K562 (cell line): ENCODE measurements around the gene ELF1. TPM values are rescaled to one million over a fixed set of nuclear protein-coding genes. Genes with fewer than 3 reads are reported as not detected.
A peak's percentile ranks its signal among the peaks of the same experiment; 100 is the strongest.

Source experiments
- ATF7 ChIP-seq: fragments of 450-650 bp; IDR thresholded peaks from 2 replicates; pipeline ENCODE4 v1.7.1; 2014; ENCODE audit warnings: mild to moderate bottlenecking, moderate library complexity
- BDP1 ChIP-seq: IDR thresholded peaks from 3 replicates; pipeline ENCODE4 v1.6.1; 2011; ENCODE audit not compliant: insufficient read length, insufficient read depth
- FIP1L1 ChIP-seq: fragments of 200-400 bp; formaldehyde crosslinking; IDR thresholded peaks from 2 replicates; pipeline ENCODE4 v1.6.1; 2018; ENCODE audit warnings: mild to moderate bottlenecking, low read depth, low read length; ENCODE audit not compliant: poor library complexity, severe bottlenecking
- HNRNPH1 ChIP-seq: fragments of 200-400 bp; formaldehyde crosslinking; optimal IDR thresholded peaks from 2 replicates; pipeline ENCODE3; 2017; ENCODE audit warnings: low read depth, mild to moderate bottlenecking, low read length, moderate library complexity
- IFI16 ChIP-seq: fragments of 250-450 bp; sonication (Bioruptor Pico); IDR thresholded peaks from 2 replicates; pipeline ENCODE4 v2.1.2; 2022; ENCODE audit warnings: mild to moderate bottlenecking, inconsistent platforms
- MEF2A ChIP-seq: IDR thresholded peaks from 2 replicates; pipeline ENCODE4 v1.6.1; 2011; ENCODE audit warnings: low read depth, mild to moderate bottlenecking, low read length, moderate library complexity; ENCODE audit not compliant: control insufficient read depth
- POLR2AphosphoS5 ChIP-seq: IDR thresholded peaks from 2 replicates; pipeline ENCODE4 v1.6.1; 2011; ENCODE audit warnings: mild to moderate bottlenecking, low read depth, low read length, moderate library complexity; ENCODE audit not compliant: control insufficient read depth, insufficient read depth
- POLR3G ChIP-seq: IDR thresholded peaks from 2 replicates; pipeline ENCODE4 v1.6.1; 2011; ENCODE audit not compliant: insufficient read length, insufficient replicate concordance; ENCODE audit errors: extremely low read depth
- SAFB2 ChIP-seq: fragments of 200-400 bp; formaldehyde crosslinking; IDR thresholded peaks from 2 replicates; pipeline ENCODE4 v1.6.1; 2018; ENCODE audit warnings: borderline replicate concordance, low read length, low read depth, moderate library complexity; ENCODE audit not compliant: severe bottlenecking
- SRSF1 ChIP-seq: fragments of 200-400 bp; formaldehyde crosslinking; IDR thresholded peaks from 2 replicates; pipeline ENCODE4 v1.6.1; 2017; ENCODE audit warnings: mild to moderate bottlenecking, low read depth, low read length, moderate library complexity
- ZNF212 ChIP-seq: fragments of 450-650 bp; formaldehyde crosslinking; IDR thresholded peaks from 2 replicates; pipeline ENCODE4 v1.4.0; 2020; ENCODE audit warnings: mild to moderate bottlenecking
- ZNF384 ChIP-seq: IDR thresholded peaks from 2 replicates; pipeline ENCODE4 v1.6.1; 2012; ENCODE audit warnings: low read depth, low read length, improper control_type of control experiment
- polyA plus RNA-seq, 8 experiments: library from polyadenylated mRNA; depleted of rRNA in 4 of 8; stranded (reverse) in 5 of 8; unstranded in 3 of 8; fragments of >200 nt; fragmentation: Nextera tagmentation in 2 of 8; fragmentation: Illumina TruSeq in 1 of 8; extraction: Ambion mirVana in 2 of 8; extraction: Trizol in 1 of 8; gene quantifications; 2 replicates each; pipeline versions ENCODE4 v1.2.1 to v1.2.3, GENCODE V29; 2011 to 2014; ENCODE audit warnings: inconsistent platforms in 1 of 8, missing spikeins in 1 of 8
- total RNA-seq, 7 experiments: library from RNA; depleted of rRNA in 6 of 7; stranded (reverse); fragments of >200 nt in 6 of 7; fragmentation: Illumina TruSeq in 2 of 7; extraction: Trizol in 2 of 7; gene quantifications; 2 replicates each; pipeline versions ENCODE4 v1.2.1 to v1.2.3, GENCODE V29; 2011 to 2021; ENCODE audit warnings: low replicate concordance in 1 of 7
- TF ChIP-seq, protein P1 (sequence below): fragments of 450-650 bp; IDR thresholded peaks from 2 replicates; pipeline ENCODE4 v1.6.1; 2018; ENCODE audit warnings: mild to moderate bottlenecking, low read depth; ENCODE audit not compliant: partially characterized antibody
- TF ChIP-seq, protein P2 (sequence below): sonication (generic); formaldehyde crosslinking; IDR thresholded peaks from 2 replicates; pipeline ENCODE4 v1.8.0; 2022; ENCODE audit warnings: missing genetic modification reagents, mild to moderate bottlenecking, borderline replicate concordance
- TF ChIP-seq, protein P3 (sequence below), 3 experiments: IDR thresholded peaks in 2 of 3; conservative IDR thresholded peaks in 1 of 3; 2 replicates each; pipeline ENCODE4 v1.5.1; 2011 to 2012; ENCODE audit warnings: low read length in 3 of 3, mild to moderate bottlenecking in 3 of 3, control low read depth in 2 of 3, improper control_type of control experiment in 1 of 3, inconsistent platforms in 1 of 3, low read depth in 1 of 3, mixed read lengths in 1 of 3, moderate library complexity in 1 of 3; ENCODE audit not compliant: insufficient read depth in 2 of 3
- TF ChIP-seq, protein P4 (sequence below): sonication (generic); formaldehyde crosslinking; IDR thresholded peaks from 2 replicates; pipeline ENCODE4 v1.8.0; 2022; ENCODE audit warnings: mild to moderate bottlenecking, missing genetic modification reagents
- TF ChIP-seq, protein P5 (sequence below), 2 experiments: IDR thresholded peaks in 1 of 2; conservative IDR thresholded peaks in 1 of 2; 2 replicates each; pipeline ENCODE4 v1.6.1; 2016; ENCODE audit warnings: low read depth in 2 of 2, mild to moderate bottlenecking in 1 of 2, missing compliant biosample characterization in 1 of 2, missing genetic modification characterization in 1 of 2, moderate library complexity in 1 of 2

Gene ELF1
- total and polyA plus RNA-seq, 9 of the 15 experiments (the other 6 are each of a cell fraction or from before 2014, with no cell fraction given): 24.7 to 54.4 (median 33.4) TPM

DNA sequence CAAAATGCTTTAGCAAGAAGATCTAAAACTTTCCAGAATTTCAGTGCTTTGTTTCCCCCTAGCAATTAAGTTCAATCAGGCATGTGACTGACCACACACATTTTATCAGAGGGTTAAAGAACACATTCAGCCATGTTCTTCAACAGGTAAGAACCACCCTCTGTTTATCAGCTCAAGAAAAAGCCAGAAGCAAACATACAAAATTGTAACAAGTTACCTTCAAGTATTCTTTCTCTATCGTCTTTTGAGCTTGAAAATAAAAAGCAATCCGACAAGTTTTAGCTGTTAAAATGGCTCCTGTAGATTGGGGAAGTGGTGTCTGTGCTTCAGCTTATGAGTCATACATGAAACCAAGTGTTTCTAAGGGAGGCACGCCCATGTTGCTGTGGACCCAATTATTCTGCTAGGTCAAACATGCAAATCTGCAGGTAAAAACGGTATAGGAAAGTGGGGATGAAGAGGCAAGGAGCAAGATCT, at the start of gene ELF1 (continued):
- TF ChIP-seq, protein P1, sequence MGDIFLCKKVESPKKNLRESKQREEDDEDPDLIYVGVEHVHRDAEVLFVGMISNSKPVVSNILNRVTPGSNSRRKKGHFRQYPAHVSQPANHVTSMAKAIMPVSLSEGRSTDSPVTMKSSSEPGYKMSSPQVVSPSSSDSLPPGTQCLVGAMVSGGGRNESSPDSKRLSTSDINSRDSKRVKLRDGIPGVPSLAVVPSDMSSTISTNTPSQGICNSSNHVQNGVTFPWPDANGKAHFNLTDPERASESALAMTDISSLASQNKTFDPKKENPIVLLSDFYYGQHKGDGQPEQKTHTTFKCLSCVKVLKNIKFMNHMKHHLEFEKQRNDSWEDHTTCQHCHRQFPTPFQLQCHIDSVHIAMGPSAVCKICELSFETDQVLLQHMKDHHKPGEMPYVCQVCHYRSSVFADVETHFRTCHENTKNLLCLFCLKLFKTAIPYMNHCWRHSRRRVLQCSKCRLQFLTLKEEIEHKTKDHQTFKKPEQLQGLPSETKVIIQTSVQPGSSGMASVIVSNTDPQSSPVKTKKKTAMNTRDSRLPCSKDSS: no peak
- TF ChIP-seq, protein P2, sequence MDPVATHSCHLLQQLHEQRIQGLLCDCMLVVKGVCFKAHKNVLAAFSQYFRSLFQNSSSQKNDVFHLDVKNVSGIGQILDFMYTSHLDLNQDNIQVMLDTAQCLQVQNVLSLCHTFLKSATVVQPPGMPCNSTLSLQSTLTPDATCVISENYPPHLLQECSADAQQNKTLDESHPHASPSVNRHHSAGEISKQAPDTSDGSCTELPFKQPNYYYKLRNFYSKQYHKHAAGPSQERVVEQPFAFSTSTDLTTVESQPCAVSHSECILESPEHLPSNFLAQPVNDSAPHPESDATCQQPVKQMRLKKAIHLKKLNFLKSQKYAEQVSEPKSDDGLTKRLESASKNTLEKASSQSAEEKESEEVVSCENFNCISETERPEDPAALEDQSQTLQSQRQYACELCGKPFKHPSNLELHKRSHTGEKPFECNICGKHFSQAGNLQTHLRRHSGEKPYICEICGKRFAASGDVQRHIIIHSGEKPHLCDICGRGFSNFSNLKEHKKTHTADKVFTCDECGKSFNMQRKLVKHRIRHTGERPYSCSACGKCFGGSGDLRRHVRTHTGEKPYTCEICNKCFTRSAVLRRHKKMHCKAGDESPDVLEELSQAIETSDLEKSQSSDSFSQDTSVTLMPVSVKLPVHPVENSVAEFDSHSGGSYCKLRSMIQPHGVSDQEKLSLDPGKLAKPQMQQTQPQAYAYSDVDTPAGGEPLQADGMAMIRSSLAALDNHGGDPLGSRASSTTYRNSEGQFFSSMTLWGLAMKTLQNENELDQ (CRISPR knock-in tag): no peak
- TF ChIP-seq FIP1L1: no peak
- TF ChIP-seq, protein P3, sequence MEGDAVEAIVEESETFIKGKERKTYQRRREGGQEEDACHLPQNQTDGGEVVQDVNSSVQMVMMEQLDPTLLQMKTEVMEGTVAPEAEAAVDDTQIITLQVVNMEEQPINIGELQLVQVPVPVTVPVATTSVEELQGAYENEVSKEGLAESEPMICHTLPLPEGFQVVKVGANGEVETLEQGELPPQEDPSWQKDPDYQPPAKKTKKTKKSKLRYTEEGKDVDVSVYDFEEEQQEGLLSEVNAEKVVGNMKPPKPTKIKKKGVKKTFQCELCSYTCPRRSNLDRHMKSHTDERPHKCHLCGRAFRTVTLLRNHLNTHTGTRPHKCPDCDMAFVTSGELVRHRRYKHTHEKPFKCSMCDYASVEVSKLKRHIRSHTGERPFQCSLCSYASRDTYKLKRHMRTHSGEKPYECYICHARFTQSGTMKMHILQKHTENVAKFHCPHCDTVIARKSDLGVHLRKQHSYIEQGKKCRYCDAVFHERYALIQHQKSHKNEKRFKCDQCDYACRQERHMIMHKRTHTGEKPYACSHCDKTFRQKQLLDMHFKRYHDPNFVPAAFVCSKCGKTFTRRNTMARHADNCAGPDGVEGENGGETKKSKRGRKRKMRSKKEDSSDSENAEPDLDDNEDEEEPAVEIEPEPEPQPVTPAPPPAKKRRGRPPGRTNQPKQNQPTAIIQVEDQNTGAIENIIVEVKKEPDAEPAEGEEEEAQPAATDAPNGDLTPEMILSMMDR (IDR thresholded peaks at IDR 0.05 in 2 of 3, conservative IDR thresholded peaks at IDR 0.05 in 1 of 3; ENCODE audit: insufficient read depth in 2 of 3, low read depth in 1 of 3, low read length in 3 of 3): no peak
- no peak for TF ChIP-seq POLR2AphosphoS5
- TF ChIP-seq, protein P4, sequence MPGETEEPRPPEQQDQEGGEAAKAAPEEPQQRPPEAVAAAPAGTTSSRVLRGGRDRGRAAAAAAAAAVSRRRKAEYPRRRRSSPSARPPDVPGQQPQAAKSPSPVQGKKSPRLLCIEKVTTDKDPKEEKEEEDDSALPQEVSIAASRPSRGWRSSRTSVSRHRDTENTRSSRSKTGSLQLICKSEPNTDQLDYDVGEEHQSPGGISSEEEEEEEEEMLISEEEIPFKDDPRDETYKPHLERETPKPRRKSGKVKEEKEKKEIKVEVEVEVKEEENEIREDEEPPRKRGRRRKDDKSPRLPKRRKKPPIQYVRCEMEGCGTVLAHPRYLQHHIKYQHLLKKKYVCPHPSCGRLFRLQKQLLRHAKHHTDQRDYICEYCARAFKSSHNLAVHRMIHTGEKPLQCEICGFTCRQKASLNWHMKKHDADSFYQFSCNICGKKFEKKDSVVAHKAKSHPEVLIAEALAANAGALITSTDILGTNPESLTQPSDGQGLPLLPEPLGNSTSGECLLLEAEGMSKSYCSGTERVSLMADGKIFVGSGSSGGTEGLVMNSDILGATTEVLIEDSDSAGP (CRISPR knock-in tag): no peak
- peak; percentile 66 for TF ChIP-seq ATF7
- no peak for TF ChIP-seq IFI16
- TF ChIP-seq SRSF1: no peak
- TF ChIP-seq, protein P5, sequence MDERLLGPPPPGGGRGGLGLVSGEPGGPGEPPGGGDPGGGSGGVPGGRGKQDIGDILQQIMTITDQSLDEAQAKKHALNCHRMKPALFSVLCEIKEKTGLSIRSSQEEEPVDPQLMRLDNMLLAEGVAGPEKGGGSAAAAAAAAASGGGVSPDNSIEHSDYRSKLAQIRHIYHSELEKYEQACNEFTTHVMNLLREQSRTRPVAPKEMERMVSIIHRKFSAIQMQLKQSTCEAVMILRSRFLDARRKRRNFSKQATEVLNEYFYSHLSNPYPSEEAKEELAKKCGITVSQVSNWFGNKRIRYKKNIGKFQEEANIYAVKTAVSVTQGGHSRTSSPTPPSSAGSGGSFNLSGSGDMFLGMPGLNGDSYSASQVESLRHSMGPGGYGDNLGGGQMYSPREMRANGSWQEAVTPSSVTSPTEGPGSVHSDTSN (CRISPR knock-in tag; IDR thresholded peaks at IDR 0.05; ENCODE audit: low read depth): no peak
- TF ChIP-seq, protein P5 (tag; conservative IDR thresholded peaks at IDR 0.05; ENCODE audit: low read depth): no peak
- no peak for TF ChIP-seq SAFB2
- TF ChIP-seq ZNF384: no peak
- no peak for TF ChIP-seq ZNF212 (CRISPR knock-in tag)
- no peak for TF ChIP-seq BDP1
- no peak for TF ChIP-seq POLR3G
- TF ChIP-seq HNRNPH1: no peak
- TF ChIP-seq MEF2A: no peak
